HG03135 (cell line): ENCODE data around the gene SPINK2.

Experiments used
- ATAC-seq: cut with Tn5 transposase; IDR thresholded peaks from one replicate; pipeline ENCODE4 v1.9.1; 2021; ENCODE audit warnings: mild to moderate bottlenecking, moderate library complexity; ENCODE audit not compliant: unreplicated experiment

Gene SPINK2, protein sequence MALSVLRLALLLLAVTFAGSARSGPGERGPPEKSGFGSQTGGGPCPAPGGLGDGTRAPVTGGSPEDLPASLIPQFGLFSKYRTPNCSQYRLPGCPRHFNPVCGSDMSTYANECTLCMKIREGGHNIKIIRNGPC

DNA sequence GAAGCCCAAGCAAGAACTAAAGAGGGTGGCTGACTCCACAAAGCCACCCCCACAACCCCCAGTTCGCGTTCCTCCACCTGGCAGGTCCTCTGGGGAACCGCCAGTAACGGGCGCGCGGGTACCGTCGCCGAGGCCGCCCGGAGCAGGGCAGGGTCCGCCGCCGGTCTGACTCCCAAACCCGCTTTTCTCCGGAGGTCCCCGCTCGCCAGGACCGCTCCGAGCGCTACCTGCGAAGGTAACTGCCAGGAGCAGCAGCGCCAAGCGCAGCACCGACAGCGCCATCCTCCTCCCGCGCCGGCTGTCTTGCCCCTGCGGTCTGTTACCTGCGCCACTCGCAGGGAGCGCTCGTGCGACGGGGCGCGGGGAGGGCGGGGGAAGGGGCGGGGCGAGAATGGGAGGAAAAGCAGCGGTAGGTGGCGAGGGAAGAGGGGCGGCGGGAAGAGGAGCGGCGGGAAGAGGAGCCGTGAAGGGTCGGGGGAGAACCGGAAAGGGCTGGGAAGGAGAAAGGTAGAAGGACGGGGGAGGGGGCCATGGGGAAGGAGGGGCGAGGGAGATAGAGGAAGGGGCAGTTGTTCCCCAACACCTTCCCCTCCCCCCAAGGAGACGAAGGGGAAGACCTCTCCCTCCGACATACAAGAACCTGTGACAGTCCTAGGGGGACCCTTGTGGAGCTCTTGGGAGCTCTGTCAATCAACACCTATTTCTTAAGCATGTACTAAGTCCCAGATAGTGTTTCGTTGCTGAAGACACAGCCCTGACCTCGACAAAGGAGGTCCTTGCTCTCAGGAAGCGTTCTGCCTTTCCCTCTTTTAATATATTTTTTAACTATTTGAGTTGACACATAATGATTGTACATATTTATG is at the start of gene SPINK2:
Gene SPINK2 (minus strand): TSS at position 321 of the 863 bp plus-strand sequence. CDS start 39 bp downstream, at position 282.
- no peak for ATAC-seq

DNA sequence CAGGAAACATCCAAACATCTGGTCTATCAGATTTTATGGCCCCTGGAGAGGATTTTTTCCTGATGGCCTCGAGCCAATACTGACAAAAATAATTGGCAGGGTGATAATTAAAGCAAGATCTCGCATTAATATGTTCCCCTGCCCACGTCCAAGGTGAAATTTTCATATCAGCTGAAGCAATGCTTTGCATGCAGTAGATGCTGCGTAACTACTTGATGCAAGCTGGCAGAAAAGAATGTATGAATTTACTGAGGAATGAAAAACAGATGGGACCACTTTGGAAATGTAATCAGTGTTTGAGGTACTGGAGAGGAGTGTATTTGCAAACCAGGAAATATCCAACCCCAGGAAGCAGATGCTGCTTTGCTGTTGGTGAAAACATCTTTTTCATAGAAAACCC is 49.4 kb upstream of the SPINK2 start:
- ATAC-seq, result no peak

DNA sequence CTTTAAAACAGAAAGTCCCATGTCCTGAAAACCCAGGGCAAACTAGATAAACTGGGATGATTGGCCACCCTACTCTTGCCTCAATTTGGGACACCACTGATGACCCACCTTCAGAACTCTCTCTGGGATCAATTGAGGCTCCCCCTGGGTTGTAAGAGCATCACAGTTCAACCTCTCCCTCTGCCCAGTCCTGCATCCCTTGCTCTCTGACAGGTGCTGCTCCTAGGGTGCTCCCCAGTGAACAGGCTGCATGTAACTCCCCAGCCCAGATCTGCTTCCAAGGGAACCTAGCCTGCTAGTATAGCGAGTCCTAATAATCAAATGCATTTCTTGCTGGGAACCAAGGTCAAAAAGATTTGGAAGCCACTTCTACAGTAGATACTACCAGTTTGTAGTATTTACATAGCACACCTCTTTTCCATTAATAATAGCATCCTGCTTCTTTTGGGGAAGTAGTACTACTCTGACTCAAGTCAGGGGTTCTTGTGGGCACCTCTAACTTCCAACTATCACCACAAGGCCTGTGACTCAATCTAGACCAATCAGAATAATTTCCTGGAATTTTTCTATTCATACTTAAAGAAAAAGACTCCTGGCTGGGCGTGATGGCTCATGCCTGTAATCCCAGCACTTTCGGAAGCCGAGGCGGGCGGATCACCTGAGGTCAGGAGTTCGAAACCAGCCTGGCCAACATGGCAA is 42.1 kb upstream of the SPINK2 start:
- ATAC-seq, result no peak

DNA sequence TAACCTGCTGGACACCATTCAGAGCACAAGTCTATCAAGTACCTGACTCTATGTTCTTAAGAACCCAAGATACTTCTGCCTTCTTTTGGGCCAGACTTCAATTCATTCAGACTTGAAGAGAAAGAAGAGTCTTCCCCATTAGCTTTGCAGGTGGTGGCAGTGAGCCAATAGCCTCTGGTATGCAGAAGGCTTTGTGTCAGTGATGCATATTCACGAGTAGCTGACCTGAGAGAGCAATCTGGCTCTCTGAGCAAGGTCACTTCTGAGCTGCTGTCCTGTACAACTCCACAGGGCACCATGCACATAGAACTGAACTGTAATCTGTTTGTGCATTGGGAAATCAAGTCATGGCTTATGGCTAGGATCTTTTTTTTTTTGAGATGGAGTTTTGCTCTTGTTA is 39.9 kb upstream of the SPINK2 start:
- ATAC-seq, result no peak

DNA sequence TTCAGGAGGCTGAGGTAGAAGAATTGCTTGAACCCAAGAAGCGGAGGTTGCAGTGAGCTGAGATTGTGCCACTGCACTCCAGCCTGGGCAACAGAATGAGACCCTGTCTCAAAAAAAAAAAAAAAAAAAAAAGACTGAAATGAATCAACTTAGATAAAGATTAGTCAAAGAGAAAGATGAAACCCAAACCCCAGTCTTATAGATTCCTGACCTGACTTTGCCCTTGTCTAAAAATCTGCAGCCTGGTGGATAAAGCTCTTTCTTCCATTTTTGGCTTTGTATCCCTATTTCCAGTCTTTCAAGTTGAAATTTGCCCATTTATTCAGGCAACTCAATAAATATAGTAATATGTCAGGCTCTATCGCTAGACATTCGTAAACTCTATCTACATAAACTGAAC is 39.3 kb upstream of the SPINK2 start:
- ATAC-seq, result no peak

DNA sequence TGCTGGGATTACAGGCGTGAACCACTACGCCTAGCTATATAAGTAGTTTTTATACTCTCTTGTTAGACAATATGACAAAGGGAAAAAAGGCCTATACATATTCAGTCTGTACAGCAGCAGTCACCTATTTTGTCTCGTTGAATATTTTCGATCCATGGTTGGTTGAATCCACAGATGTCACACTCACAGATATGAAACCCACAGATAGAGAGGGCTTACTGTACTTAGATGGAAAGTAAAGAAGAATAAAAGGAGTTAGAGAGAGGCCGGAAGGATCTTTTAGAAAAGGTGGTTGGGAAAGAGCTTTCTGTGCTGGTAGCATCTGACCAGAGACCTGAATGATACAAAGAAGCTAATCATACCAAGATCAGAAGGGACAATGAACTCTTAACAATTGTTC is 38.3 kb upstream of the SPINK2 start:
- peak; percentile 58 for ATAC-seq

DNA sequence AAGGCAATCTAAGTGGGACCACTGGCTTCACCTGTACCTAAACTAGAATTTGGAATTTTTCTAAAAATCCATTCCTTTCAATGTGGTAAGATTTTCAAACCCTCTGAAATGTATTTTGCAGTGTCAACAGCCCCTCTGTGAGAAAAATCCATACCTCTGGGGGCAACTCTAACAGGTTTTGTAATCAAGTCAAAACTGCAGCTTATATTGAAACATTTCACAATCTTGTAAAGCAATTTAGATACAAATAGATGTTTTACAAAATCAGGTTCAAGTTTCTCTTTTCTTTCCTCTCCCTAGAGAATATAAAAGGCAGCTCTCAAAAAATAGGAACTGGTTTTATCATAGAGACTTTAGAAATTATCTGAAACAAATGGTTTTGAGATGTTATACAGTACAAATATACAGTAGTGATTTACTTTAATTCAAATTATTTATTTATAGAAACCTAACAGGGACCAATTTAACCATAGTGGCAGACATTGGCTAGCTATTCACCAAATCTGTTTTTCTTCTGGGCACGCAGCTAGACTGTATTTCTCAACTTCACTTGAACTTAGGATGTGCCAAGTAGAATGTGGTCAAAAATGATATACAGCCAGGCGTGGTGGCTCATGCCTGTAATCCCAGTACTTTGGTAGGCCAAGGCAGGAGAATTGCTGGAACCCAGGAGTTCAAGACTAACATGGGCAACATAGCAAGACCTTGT is 36.3 kb upstream of the SPINK2 start:
- ATAC-seq, result no peak

DNA sequence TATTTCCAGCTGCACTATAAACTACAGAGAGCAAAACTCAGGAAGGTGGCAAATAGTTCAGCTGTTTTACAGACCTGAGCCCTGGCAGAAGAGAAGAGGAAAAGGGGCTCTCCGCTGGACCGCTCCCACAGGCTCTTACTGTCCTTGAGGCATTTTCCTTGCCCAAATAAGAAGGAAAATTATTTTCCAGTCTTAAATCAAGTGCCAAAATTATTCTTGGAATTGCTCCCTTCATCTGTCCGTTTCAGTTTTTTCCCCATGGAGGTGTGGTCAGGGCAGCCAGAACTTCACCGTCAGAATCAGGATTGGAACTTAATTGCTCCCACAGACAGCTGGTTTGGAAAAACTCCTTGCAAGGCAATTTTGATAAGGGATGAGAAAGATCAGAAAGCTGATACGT is 35.2 kb upstream of the SPINK2 start:
- no peak for ATAC-seq

DNA sequence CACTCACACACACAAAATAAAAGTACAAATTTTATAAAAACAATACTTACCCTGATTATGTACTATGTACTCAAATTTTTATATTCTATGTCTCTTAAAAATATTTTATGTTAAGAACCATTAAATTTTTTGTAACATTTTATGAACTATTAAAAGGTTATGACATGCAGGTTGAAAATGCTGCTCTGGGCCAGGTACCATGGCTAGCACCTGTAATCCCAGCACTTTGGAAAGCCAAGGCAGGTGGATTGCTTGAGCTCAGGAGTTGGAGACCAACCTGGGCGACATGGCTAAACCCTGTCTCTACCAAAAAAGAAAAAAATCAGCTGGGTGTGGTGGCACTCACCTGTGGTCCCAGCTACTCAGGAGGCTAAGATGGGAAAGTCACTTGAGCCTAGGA is 29.4 kb upstream of the SPINK2 start:
- ATAC-seq, result no peak

DNA sequence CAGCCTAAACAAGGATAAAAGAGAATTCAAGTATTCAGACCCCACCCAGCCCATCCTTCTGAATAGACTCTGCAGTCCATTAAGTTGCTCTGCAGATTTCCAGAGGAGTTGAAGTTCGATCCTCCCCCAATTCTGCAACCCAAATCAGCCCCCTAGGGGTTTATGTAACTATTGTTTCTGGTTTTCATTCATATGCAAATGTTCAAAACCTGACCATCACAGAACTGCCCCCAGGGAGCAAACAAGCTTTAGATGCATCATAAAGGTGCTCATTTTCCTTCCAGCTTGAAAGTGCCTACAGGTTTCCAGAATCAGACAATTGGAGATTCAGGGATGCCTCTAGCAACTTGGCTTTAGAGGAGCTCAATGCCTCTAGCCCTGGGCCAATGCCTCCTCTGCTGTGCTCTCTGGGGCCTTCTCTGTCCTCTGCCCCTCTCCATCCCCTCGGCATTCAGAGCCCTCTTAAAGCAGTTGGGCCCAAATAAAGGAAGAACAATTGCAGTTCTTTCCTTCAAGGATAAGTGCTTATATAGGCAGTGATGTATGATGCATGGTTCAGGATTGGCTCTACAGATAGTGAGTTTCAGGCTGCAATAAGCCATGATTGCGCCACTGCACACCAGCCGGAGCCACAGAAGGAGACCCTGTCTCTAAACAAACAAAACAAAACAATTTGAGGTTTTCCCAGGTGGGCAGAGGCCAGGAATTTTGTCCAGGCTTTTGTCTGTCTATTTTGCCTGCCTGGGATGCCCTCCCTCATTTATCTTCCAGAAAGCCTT is 23.5 kb upstream of the SPINK2 start:
- ATAC-seq, result no peak

DNA sequence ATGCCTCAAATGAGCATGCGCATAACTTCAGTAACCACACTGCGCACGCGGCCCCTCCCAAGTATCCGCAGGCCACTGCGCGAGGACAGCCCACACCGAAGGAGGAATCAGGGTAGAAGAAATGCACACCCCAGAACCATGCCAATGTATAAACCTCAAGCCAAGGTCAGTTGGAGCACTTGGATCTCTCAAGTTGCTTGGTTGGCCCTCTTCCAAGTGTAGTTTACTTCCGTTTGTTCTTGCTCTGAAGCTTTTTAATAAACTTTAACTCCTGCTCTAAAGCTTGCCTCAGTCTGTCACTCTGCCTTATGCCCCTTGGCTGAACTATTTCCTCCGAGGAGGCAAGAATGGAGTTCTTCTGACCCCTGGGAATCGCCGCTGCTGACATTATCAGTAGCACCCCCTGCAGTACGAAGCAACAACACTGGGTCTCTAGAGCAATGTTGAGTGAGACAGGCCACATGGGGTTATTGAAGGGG is 22.0 kb upstream of the SPINK2 start:
- ATAC-seq, result no peak

DNA sequence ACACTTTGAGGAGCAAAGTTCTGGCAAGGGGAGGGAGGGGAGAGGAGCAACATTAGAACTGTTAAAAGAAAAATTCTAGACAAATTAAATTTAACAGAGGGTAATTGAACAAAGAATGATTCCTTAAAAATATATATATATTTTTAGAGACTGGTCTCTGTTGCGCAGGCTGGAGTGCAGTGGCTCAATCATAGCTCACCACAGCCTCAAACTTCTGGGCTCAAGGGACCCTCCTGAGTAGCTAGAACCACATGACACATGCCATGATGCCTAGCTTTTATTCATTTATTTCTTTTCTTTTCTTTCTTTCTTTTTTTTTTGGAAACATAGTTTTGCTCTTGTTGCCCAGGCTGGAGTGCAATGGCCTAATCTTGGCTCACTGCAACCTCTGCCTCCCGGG is 19.1 kb upstream of the SPINK2 start:
- ATAC-seq, result no peak

DNA sequence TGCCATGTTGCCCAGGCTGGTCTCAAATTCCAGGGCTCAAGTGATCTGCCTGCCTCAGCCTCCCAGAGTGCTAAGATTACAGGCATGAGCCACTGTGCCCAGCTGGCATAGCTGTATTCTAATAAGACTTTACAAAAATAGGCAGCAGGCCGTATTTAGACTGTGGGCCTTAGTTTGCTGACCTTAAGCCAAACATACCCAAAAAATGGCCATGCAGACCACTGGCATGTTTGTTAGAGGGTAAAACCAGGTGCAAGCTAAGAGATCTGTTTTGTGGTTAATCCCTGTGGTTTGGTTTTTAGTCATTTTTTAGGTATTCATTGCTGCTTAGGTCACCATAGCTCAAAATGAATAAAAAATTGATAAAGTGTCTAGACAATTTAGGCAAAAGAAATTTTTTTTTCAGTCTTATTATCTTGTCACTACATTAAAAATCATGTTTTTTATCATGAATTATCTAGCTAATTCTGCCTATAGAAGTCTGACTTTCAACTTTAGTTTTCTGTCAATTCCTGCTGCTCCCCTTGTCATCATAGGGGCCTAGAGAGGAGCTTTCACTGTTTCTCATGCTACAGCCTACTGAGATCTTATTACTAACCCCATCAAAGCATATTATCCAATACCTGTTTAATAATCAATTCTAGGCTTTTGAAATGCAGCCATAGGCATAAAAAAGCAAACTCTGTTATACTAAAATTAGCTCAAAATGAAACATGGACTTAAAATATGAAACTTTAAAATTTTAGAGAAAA is 7.5 kb upstream of the SPINK2 start:
- no peak for ATAC-seq

DNA sequence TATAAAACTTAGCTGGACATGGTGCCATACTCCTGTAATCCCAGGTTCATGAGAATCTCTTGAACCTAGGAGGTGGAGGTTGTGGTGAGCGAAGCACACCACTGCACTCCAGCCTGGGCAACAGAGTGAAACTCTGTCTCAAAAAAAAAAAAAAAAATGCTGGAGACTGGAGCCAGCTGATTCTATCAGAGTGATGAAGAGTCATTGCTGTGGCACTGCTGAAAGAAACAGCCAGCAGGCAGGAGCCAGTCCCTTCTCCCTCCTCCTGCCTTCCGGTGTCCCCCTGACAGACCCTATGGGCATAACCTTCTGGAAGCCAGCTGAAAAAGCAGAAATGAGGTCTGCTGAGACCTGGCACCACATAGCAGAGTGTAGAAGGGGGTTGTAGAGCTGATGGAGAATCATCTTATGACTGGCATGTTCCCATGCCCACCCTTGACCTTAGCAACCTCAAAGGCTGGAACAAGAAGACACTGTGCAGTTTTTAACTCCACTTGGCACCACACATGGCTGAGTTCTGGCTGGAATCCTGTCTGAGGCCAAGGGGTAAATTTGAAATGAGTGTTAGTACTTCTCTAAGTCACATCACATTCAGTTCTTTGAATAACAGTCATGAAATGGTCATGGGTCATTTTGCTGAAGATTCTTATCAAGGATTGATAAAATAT is 2.6 kb upstream of the SPINK2 start:
- no peak for ATAC-seq

DNA sequence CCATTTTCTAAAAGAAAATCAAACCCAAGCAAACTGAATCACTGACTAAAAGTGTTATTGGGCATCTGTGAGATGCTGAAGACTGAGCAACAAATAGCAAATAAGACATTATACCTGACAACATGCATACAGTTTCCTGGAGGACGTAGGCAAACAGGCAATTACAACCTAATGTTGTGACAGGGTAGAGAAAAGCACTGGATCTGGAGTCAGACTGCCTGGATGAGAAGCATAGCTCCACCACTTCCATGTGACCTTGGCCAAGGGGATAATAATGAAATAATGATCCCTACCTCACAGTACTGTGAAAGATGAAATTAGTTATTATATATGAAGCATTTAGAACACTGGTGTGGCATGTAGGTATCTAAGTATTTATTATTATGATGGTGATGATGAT is 2.7 kb downstream of the SPINK2 start:
- ATAC-seq, result no peak

DNA sequence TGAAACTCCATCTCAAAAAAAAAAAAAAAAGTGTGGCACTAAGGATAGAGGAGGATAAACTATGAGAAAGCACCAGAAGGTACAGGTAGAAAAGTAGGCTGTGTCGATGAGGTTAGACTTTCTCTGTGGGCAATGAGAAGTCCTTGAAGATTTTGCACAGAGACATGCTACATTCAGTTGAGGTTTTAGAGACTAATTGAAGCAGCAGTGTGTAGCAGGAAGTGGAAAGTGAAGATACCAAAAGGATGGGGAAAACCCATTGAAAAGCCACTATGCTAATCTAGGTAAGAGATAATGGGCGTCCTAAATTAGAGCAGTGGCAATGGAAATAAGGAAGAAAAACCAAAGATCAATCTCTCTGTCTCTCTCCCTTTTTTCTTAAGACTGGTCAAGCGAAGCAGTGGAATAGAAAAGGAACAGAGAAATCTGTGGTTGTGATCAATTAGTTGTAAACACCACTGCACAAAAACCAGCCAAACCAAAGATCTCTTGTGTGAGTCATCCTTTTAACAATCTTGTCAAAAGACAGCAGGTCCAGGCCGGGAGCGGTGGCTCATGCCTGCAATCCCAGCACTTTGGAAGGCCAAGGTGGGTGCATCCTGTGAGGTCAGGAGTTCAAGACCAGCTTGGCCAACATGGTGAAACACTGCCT is 3.5 kb downstream of the SPINK2 start:
- peak; percentile 84 for ATAC-seq

DNA sequence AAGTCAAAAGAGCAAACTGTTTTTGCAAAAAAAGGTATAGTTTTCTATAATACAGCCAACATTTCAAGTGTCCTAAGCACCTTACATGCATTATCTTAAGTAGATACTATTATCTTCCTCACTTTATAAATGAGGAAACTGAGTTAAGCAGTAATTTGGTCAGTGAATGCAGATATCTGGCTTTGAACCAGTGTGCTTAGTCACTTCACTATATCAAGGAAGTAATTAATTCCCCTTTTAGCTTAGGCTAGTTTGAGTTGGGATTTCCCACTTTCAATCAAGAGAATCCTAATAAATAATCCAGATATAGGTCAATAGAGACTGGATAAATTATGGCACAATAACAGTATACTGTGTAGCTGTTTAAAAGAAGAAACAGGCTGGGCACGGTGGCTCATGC is 14.8 kb downstream of the SPINK2 start:
- no peak for ATAC-seq

DNA sequence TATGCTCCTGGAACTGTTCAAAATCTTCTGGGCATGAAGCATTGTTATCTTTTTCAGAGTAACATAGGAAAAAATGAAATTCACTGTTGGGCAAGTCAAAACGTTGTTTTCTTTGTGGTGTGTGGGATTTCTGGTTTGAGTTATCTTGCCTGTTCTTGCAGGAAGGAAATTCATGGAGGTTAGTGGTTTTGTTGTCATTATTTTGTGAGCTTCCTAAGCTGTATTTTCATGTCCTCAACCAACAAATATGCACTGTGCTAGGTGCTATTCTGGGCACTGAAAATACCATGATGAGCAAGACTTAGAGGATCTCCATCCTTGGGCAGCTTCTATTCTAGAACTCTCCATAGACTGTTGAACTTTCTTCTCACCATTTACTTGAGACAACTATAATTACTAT is 16.9 kb downstream of the SPINK2 start:
- ATAC-seq, result no peak

DNA sequence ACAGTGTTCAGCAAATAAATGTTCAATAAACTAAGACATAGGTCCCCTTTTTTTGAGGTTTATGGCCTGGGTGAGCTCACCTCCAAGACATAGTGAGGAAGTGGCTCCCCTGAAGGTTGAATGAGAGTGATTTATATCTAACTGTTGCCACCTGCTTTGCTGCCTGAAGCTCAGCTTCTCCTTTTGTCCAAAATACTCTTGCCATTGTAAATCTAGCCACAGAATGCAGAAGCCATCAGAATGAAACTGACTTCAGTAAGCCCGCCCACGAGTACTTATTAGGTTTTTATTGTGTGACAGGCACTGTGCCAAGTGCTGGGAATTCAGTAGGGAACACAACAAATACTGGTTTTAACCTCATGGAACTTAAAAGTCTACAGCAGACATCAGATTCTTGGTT is 18.0 kb downstream of the SPINK2 start:
- ATAC-seq, result no peak
